IPS-18a (cell line): ENCODE data around the gene NSF.
"Not testable (repeated sequence)": the region's sequence is repeated elsewhere in the genome, so short reads cannot be mapped to it uniquely, and the experiment has no call there.

Experiments used
- H3K27ac ChIP-seq: one replicate; pipeline ENCODE4 v1.5.1; 2013; ENCODE audit warnings: low read length
- H3K27me3 ChIP-seq: one replicate; pipeline ENCODE4 v1.6.1; 2013; ENCODE audit warnings: mild to moderate bottlenecking, low read length; ENCODE audit not compliant: control insufficient read depth, insufficient read depth
- H3K36me3 ChIP-seq: one replicate; pipeline ENCODE4 v1.6.1; 2013; ENCODE audit warnings: low read depth, low read length; ENCODE audit not compliant: control insufficient read depth
- H3K4me1 ChIP-seq: one replicate; pipeline ENCODE4 v1.6.1; 2013; ENCODE audit warnings: low read depth, low read length; ENCODE audit not compliant: control insufficient read depth
- H3K4me3 ChIP-seq: one replicate; pipeline ENCODE4 v1.5.1; 2013; ENCODE audit warnings: low read length
- H3K9ac ChIP-seq: one replicate; pipeline ENCODE4 v1.6.1; 2013; ENCODE audit warnings: mild to moderate bottlenecking, low read length, moderate library complexity
- H3K9me3 ChIP-seq: one replicate; pipeline ENCODE4 v1.6.1; 2013; ENCODE audit warnings: low read depth, low read length; ENCODE audit not compliant: control insufficient read depth

The NSF gene

DNA sequence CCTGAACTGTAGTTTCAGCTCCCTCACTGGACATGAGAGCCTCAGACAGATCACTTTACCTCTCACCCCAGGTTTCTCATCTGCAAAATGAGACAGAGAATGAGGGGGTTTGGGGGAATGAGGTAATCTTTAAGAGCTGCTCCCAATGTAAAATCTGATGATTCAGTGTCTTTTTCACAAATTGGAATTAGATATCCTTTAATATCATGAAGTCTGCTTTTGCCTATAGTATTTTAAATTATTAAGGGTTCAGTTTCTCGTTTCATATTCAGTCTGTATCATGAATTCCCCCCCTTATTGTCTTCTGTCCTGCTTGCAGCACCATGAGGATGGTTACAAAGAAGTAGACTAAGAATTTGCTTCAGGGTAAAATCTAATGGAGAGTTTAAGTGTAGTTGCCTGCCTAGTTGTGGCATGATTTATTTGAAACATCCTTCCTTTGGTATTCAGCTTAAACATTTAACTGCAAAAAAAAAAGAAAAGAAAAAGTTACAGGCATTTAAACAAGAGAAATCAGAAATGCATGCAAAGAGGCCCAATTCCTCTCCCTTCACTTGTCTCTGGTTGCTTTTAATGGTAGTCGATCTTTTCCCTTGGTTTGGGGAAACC, 150.8 kb downstream of the NSF start:
- no peaks in the 10 kb centered on the region for H3K4me1 ChIP-seq
- H3K9me3 ChIP-seq, result no peaks in the 10 kb centered on the region
- no peaks in the 10 kb centered on the region for H3K36me3 ChIP-seq
- no peak overlapping the region for H3K9ac ChIP-seq
- H3K27me3 ChIP-seq, result no peaks in the 10 kb centered on the region
- H3K27ac ChIP-seq, result no peak overlapping the region
- H3K4me3 ChIP-seq, result no peak overlapping the region

GRCh38 chr17:46742565-46743270, 152.2 kb downstream of the NSF start:
- Histone ChIP-seq H3K9me3 (no peaks in the 10 kb centered on the region), H3K9ac (no peak overlapping the region), H3K27me3 (no peaks in the 10 kb centered on the region), H3K4me1 (no peaks in the 10 kb centered on the region), H3K4me3 (no peak overlapping the region), H3K27ac (no peak overlapping the region), H3K36me3 (no peaks in the 10 kb centered on the region)

DNA sequence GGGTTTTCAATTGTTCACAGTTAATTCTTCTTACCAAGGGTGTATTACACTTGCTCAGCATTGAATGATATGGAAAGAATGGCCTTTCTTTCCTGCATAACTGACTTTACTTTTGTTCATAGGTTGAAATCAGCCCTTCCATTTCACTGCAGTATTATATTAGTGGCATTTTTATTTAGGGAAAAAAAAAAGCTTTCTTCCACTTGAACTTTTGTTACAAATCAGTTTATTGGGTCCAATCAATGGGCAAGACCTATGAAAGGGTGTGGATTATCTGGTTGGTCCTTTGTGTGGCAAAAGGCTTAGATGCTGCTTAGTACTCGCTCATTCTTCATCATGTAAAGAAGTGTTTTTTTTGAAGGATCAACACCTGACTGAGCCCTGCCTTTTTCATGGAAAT, 154.0 kb downstream of the NSF start:
- Histone ChIP-seq H3K4me3 (no peak overlapping the region), H3K9ac (no peak overlapping the region), H3K27ac (no peak overlapping the region), H3K4me1 (no peaks in the 10 kb centered on the region), H3K27me3 (no peaks in the 10 kb centered on the region), H3K9me3 (no peaks in the 10 kb centered on the region), H3K36me3 (no peaks in the 10 kb centered on the region)

DNA sequence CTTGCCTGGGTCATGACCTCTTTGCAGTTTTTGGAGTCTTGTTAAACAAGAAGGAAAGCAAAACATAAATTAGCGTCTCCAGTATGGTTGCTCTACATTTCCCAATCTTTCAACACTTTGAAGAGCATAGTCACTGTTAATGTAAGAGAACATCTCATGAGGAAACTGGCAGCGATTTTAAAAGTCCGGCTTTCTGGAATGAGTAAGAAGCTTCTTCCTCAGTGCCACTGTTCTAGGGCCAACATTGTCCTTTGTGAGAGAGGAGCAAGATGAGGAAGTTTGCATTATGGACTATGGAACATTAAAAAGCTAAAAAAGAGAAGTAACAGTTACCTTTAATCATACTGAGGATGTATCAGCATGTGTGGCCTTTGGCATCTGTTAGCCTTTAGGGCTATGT, 154.9 kb downstream of the NSF start:
- Histone ChIP-seq H3K4me1 (no peaks in the 10 kb centered on the region), H3K4me3 (no peak overlapping the region), H3K27ac (no peak overlapping the region), H3K36me3 (no peaks in the 10 kb centered on the region), H3K9me3 (no peaks in the 10 kb centered on the region), H3K9ac (no peak overlapping the region), H3K27me3 (no peaks in the 10 kb centered on the region)

- H3K27me3 ChIP-seq, result no peaks in the 10 kb centered on the region
- H3K4me3 ChIP-seq, result no peak overlapping the region
- H3K4me1 ChIP-seq, result no peaks in the 10 kb centered on the region
- peaks cover 12% of the 10 kb centered on the region for H3K36me3 ChIP-seq
- no peaks in the 10 kb centered on the region for H3K9me3 ChIP-seq
- no peak overlapping the region for H3K9ac ChIP-seq
- H3K27ac ChIP-seq, result no peak overlapping the region
Observed at GRCh38 chr17:46751425-46751824, 161.0 kb downstream of the NSF start.

DNA sequence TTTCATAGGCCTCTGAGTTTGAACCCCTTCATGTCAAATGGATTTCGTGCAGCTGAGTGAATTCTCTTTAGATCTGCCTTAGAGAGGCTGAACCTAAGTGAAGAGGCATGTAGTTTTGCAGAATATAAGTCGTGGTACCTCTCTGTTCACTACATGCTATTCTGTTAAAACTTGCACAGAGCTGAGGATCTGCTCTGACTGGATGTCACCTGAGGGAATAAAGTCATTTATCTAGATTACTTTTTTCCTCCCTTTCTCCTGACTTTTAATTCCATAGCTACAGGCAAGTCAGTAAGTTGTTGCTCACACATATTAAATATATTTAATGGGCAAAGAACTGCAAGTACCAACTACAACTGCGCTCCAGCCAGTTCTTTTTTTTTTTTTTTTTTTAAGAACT, 163.3 kb downstream of the NSF start:
- Histone ChIP-seq H3K9me3 (no peaks in the 10 kb centered on the region), H3K9ac (no peak overlapping the region), H3K27me3 (no peaks in the 10 kb centered on the region), H3K4me3 (no peak overlapping the region), H3K27ac (no peak overlapping the region), H3K4me1 (no peaks in the 10 kb centered on the region), H3K36me3 (peaks cover 12% of the 10 kb centered on the region)

DNA sequence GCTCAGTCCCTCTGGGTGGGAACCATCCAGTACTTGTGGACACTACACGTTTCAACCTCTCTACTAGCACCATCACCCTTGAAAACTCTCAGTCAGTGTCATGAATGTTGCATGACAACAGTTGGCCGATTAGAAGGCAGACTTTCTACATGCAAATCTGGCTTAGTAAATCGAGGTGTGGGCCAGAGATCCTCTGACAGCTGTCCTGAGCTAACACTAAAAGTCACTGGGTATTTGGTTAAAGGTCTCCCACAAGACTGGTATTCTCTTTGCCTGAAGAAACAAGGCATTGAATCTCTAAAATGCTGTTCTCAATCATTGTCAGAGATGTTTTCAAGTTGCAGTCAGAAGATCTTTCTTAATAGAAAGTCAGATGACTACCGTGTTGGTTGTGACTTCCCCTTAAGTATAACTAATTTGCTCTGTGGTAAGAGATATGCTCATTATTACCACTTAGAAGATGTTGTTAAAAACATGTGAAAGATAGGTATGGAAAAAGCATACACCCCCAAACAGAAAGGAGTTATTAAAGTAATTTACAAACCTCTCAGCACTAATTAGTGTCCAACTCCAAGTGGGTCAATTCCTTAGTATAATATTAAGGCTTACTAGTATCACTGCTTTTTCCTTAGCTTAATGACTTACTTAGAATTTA, 165.7 kb downstream of the NSF start:
- no peaks in the 10 kb centered on the region for H3K9me3 ChIP-seq
- H3K27ac ChIP-seq, result no peak overlapping the region
- H3K4me1 ChIP-seq, result no peaks in the 10 kb centered on the region
- no peaks in the 10 kb centered on the region for H3K27me3 ChIP-seq
- H3K36me3 ChIP-seq, result peaks cover 12% of the 10 kb centered on the region
- H3K9ac ChIP-seq, result no peak overlapping the region
- no peak overlapping the region for H3K4me3 ChIP-seq

GRCh38 chr17:46756861-46757260, 166.4 kb downstream of the NSF start:
- Histone ChIP-seq H3K27ac (no peak overlapping the region), H3K27me3 (no peaks in the 10 kb centered on the region), H3K9me3 (no peaks in the 10 kb centered on the region), H3K9ac (no peak overlapping the region), H3K4me3 (no peak overlapping the region), H3K36me3 (peaks cover 6% of the 10 kb centered on the region), H3K4me1 (no peaks in the 10 kb centered on the region)

DNA sequence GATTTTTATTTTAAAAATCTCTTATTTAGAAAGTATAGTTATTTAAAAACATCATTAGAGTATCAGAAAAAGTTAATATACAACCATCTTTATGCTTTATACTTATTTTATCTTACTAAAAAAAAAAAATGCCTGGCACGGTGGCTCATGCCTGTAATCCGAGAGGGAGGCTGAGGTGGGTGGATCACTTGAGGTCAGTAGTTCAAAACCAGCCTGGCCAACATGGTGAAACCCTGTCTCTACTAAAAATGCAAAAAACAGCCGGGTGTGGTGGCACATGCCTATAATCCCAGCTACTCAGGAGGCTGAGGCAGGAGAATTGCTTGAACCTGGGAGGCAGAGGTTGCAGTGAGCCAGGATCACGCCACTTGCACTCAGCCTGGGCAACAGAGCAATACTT, 167.1 kb downstream of the NSF start:
- H3K4me3 ChIP-seq, H3K9me3 ChIP-seq, H3K4me1 ChIP-seq, H3K9ac ChIP-seq, H3K36me3 ChIP-seq, H3K27ac ChIP-seq, H3K27me3 ChIP-seq: not testable (repeated sequence)

- no peaks in the 10 kb centered on the region for H3K9me3 ChIP-seq
- H3K27ac ChIP-seq, result no peak overlapping the region
- no peaks in the 10 kb centered on the region for H3K27me3 ChIP-seq
- H3K4me3 ChIP-seq, result no peak overlapping the region
- H3K9ac ChIP-seq, result no peak overlapping the region
- H3K36me3 ChIP-seq, result peaks cover 5% of the 10 kb centered on the region
- H3K4me1 ChIP-seq, result no peaks in the 10 kb centered on the region
Observed at GRCh38 chr17:46758614-46759013, 168.1 kb downstream of the NSF start.

DNA sequence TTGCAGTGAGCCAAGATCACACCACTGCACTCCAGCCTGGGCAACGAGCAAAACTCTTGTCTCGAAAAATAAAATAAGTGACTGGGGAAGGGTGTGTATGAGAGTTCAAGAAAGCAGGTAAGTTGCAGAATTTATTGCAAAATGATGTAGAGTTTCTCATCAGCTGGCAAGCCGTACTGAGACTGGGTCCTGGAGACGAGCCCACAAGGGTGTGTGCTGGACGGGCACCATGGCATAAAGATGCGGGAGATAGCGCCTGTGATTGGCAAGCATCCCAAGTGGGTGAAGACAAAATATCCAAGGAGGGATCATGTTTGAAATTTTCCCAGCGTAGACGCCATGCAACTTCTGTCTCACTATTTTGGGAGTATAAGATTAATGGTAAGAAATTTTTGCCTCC, 168.7 kb downstream of the NSF start:
- peaks cover 5% of the 10 kb centered on the region for H3K36me3 ChIP-seq
- H3K27ac ChIP-seq, result no peak overlapping the region
- no peaks in the 10 kb centered on the region for H3K4me1 ChIP-seq
- no peaks in the 10 kb centered on the region for H3K27me3 ChIP-seq
- H3K9ac ChIP-seq, result no peak overlapping the region
- no peaks in the 10 kb centered on the region for H3K9me3 ChIP-seq
- H3K4me3 ChIP-seq, result no peak overlapping the region

- Histone ChIP-seq H3K4me3 (no peak overlapping the region), H3K4me1 (no peaks in the 10 kb centered on the region), H3K9me3 (no peaks in the 10 kb centered on the region), H3K27ac (no peak overlapping the region), H3K36me3 (no peaks in the 10 kb centered on the region), H3K27me3 (peaks cover 22% of the 10 kb centered on the region), H3K9ac (no peak overlapping the region)
Observed at GRCh38 chr17:46763416-46763815, 172.9 kb downstream of the NSF start.
